ENCODE measurements around the gene PARD3.

Gene PARD3

GRCh38 chr10:34580214-34580613, 234.9 kb downstream of the PARD3 start:
- DNase-seq (ENCODE audit: low read depth): no peak

GRCh38 chr10:34578468-34578867, 236.6 kb downstream of the PARD3 start:
- DNase-seq (ENCODE audit: low read depth): no peak

- no peak for DNase-seq (ENCODE audit: low read depth)
These were observed 238.3 kb downstream of the PARD3 start for GRCh38 chr10:34576797-34577196.

- DNase-seq (ENCODE audit: low read depth): no peak
These were observed 239.2 kb downstream of the PARD3 start for GRCh38 chr10:34575882-34576281.

GRCh38 chr10:34574353-34574934, 240.7 kb downstream of the PARD3 start:
- no peak for DNase-seq (ENCODE audit: low read depth)

GRCh38 chr10:34570887-34571286, 244.2 kb downstream of the PARD3 start:
- no peak for DNase-seq (ENCODE audit: low read depth)

- DNase-seq (ENCODE audit: low read depth): no peak
These were observed 247.3 kb downstream of the PARD3 start for GRCh38 chr10:34567659-34568253.

GRCh38 chr10:34565934-34566333, 249.2 kb downstream of the PARD3 start:
- DNase-seq (ENCODE audit: low read depth): no peak

GRCh38 chr10:34558093-34558583, 257.0 kb downstream of the PARD3 start:
- DNase-seq (ENCODE audit: low read depth): no peak

- DNase-seq (ENCODE audit: low read depth): no peak
These were observed 257.9 kb downstream of the PARD3 start for GRCh38 chr10:34557173-34557572.

GRCh38 chr10:34555653-34556052, 259.4 kb downstream of the PARD3 start:
- DNase-seq (ENCODE audit: low read depth): no peak

GRCh38 chr10:34553747-34554146, 261.3 kb downstream of the PARD3 start:
- no peak for DNase-seq (ENCODE audit: low read depth)

GRCh38 chr10:34551295-34551694, 263.8 kb downstream of the PARD3 start:
- DNase-seq (ENCODE audit: low read depth): no peak

GRCh38 chr10:34549953-34550352, 265.1 kb downstream of the PARD3 start:
- no peak for DNase-seq (ENCODE audit: low read depth)

GRCh38 chr10:34549001-34549400, 266.1 kb downstream of the PARD3 start:
- DNase-seq (ENCODE audit: low read depth): no peak

GRCh38 chr10:34548466-34548865, 266.6 kb downstream of the PARD3 start:
- DNase-seq (ENCODE audit: low read depth): no peak

GRCh38 chr10:34547695-34548094, 267.4 kb downstream of the PARD3 start:
- DNase-seq (ENCODE audit: low read depth): no peak

GRCh38 chr10:34547291-34547690, 267.8 kb downstream of the PARD3 start:
- DNase-seq (ENCODE audit: low read depth): no peak

GRCh38 chr10:34544400-34544799, 270.7 kb downstream of the PARD3 start:
- no peak for DNase-seq (ENCODE audit: low read depth)

GRCh38 chr10:34543716-34544115, 271.4 kb downstream of the PARD3 start:
- DNase-seq (ENCODE audit: low read depth): no peak

- no peak for DNase-seq (ENCODE audit: low read depth)
These were observed 274.6 kb downstream of the PARD3 start for GRCh38 chr10:34540492-34540891.

- no peak for DNase-seq (ENCODE audit: low read depth)
These were observed 275.4 kb downstream of the PARD3 start for GRCh38 chr10:34539533-34540315.

GRCh38 chr10:34538281-34538829, 276.7 kb downstream of the PARD3 start:
- no peak for DNase-seq (ENCODE audit: low read depth)
